Endothelial cell of umbilical vein (primary cell): Measurements from ENCODE around the gene TSFM. TPM values are rescaled to one million over a fixed set of nuclear protein-coding genes. Genes with fewer than 3 reads are reported as not detected.
A peak's percentile ranks its signal among the peaks of the same experiment; 100 is the strongest.

Experiments
- BruUV-seq: library from RNA; stranded (reverse); fragments of 400-500 nt; replicated peaks from 2 replicates; lab custom pipeline; 2021; lab: Mats Ljungman, UMichigan
- CTCF ChIA-PET: fragments of 300-600, 350-600 bp; sonication (Branson Sonifier 250); formaldehyde crosslinking; loops from one replicate; lab custom pipeline; 2021; ENCODE audit warnings: antibody characterized with exemption, inconsistent platforms; lab: Charles Lee
- POLR2A ChIA-PET: fragments of 300-600, 350-600 bp; sonication (Branson Sonifier 250); formaldehyde crosslinking; loops from one replicate; lab custom pipeline; 2021; ENCODE audit warnings: antibody characterized with exemption, inconsistent platforms; lab: Charles Lee
- DNase-seq: peaks from one replicate; pipeline ENCODE4 v3.0.0-alpha.2; 2011; ENCODE audit warnings: low read depth, low spot score
- FAIRE-seq: peaks from 2 replicates; lab custom pipeline; 2011; peaks lifted over from hg19 to GRCh38; lab: Jason Lieb, UNC
- H2AFZ ChIP-seq: 2 replicates; pipeline ENCODE4 v1.6.0; 2012; ENCODE audit warnings: low read depth, low read length, control low read depth, inconsistent platforms
- H3K27ac ChIP-seq: 2 replicates; pipeline ENCODE4 v1.5.1; 2011; ENCODE audit warnings: low read depth, mild to moderate bottlenecking, control low read depth, low read length, moderate library complexity; ENCODE audit not compliant: insufficient read depth
- H3K27me3 ChIP-seq, 2 experiments: 2 replicates each; pipeline versions ENCODE4 v1.6.0 to v1.6.1; 2011; ENCODE audit warnings: low read length in 2 of 2, mixed read lengths in 1 of 2; ENCODE audit not compliant: control insufficient read depth in 2 of 2, insufficient read depth in 2 of 2
- H3K36me3 ChIP-seq, 2 experiments: 2 replicates in 1 of 2; 3 replicates in 1 of 2; pipeline ENCODE4 v1.5.1; 2011; ENCODE audit warnings: low read length in 2 of 2, mild to moderate bottlenecking in 1 of 2, moderate library complexity in 1 of 2; ENCODE audit not compliant: control insufficient read depth in 2 of 2, insufficient read depth in 2 of 2; ENCODE audit errors: extremely low read depth in 1 of 2
- H3K4me1 ChIP-seq: 3 replicates; pipeline ENCODE4 v1.5.1; 2011; ENCODE audit warnings: mild to moderate bottlenecking, low read length; ENCODE audit not compliant: control insufficient read depth, insufficient read depth; ENCODE audit errors: extremely low read depth
- H3K4me2 ChIP-seq: 2 replicates; pipeline ENCODE4 v1.6.1; 2011; ENCODE audit warnings: low read length, control low read depth, mixed read lengths; ENCODE audit not compliant: insufficient read depth
- H3K4me3 ChIP-seq, 3 experiments: fragments of 200-600 bp in 1 of 3; sonication (generic), shearing (Covaris generic) in 1 of 3; replicated peaks in 1 of 3; 2 replicates each; pipeline ENCODE4 v1.5.1; 2011 to 2016; ENCODE audit warnings: control low read depth in 3 of 3, low read length in 3 of 3, mild to moderate bottlenecking in 2 of 3, inconsistent platforms in 1 of 3, low read depth in 1 of 3, moderate library complexity in 1 of 3; ENCODE audit not compliant: insufficient read depth in 1 of 3
- H3K79me2 ChIP-seq: 2 replicates; pipeline ENCODE4 v1.6.0; 2012; ENCODE audit warnings: low read length, inconsistent platforms; ENCODE audit not compliant: control insufficient read depth, insufficient read depth
- H3K9ac ChIP-seq: replicated peaks from 2 replicates; pipeline ENCODE3; 2011; ENCODE audit warnings: low read length, control low read depth; ENCODE audit not compliant: insufficient read depth; ENCODE audit errors: extremely low read depth
- H3K9me1 ChIP-seq: replicated peaks from 3 replicates; pipeline ENCODE4 v1.6.0; 2011; ENCODE audit warnings: mild to moderate bottlenecking, low read length; ENCODE audit not compliant: control insufficient read depth, insufficient read depth; ENCODE audit errors: extremely low read depth
- H3K9me3 ChIP-seq: replicated peaks from 2 replicates; pipeline ENCODE4 v1.5.1; 2012; ENCODE audit warnings: low read length, inconsistent platforms; ENCODE audit not compliant: control insufficient read depth, insufficient read depth
- H4K20me1 ChIP-seq: replicated peaks from 2 replicates; pipeline ENCODE3; 2011; ENCODE audit warnings: mild to moderate bottlenecking, low read length; ENCODE audit not compliant: control insufficient read depth, insufficient read depth; ENCODE audit errors: extremely low read depth
- CTCF ChIP-seq, 2 donors: IDR thresholded peaks; 1 replicate in 1 of 2; 2 replicates in 1 of 2; pipeline ENCODE4 v1.5.1; 2011; ENCODE audit warnings: low read length in 2 of 2, mild to moderate bottlenecking in 2 of 2, moderate library complexity in 2 of 2, control low read depth in 1 of 2, inconsistent platforms in 1 of 2, low read depth in 1 of 2; ENCODE audit not compliant: insufficient read depth in 1 of 2; ENCODE audit errors: extremely low read depth in 1 of 2
- EZH2 ChIP-seq: IDR thresholded peaks from 2 replicates; pipeline ENCODE4 v1.6.1; 2012; ENCODE audit warnings: borderline replicate concordance, low read depth, mild to moderate bottlenecking, moderate library complexity, low read length, inconsistent platforms; ENCODE audit not compliant: severe bottlenecking
- GATA2 ChIP-seq: IDR thresholded peaks from 2 replicates; pipeline ENCODE4 v1.7.0; 2011; ENCODE audit warnings: low read depth, mild to moderate bottlenecking, moderate library complexity, mixed read lengths, low read length; ENCODE audit not compliant: insufficient read length, insufficient read depth
- JUN ChIP-seq: IDR thresholded peaks from 2 replicates; pipeline ENCODE4 v1.6.1; 2011; ENCODE audit warnings: borderline replicate concordance, low read depth; ENCODE audit not compliant: insufficient read length, insufficient read depth
- MYC ChIP-seq: IDR thresholded peaks from one replicate; pipeline ENCODE4 v1.6.1; 2011; ENCODE audit warnings: mild to moderate bottlenecking, low read depth, low read length
- POLR2AphosphoS5 ChIP-seq: IDR thresholded peaks from 2 replicates; pipeline ENCODE4 v1.6.1; 2012; ENCODE audit warnings: low read depth, mild to moderate bottlenecking, control low read depth, low read length, moderate library complexity; ENCODE audit not compliant: insufficient read depth
- dilution Hi-C: fragments of 300-500 bp; cut with MboI; formaldehyde crosslinking; loops from one replicate; pipeline ENCODE4 v1.15.0; 2019; ENCODE audit warnings: low sequenced_read_pairs; ENCODE audit not compliant: extremely low pct_ligation_motif_present
- intact Hi-C: fragments of 100-400 bp; cut with micrococcal nuclease; formaldehyde crosslinking; loops from one replicate; pipeline ENCODE4 v1.10.0; 2022
- polyA plus RNA-seq, 4 experiments: library from polyadenylated mRNA; depleted of rRNA in 3 of 4; stranded (reverse) in 3 of 4; unstranded in 1 of 4; fragments of >200 nt; gene quantifications; 2 replicates each; pipeline versions ENCODE4 v1.2.1 to v1.2.3, GENCODE V29; 2011 to 2012; ENCODE audit warnings: missing spikeins in 1 of 4
- total RNA-seq: library from RNA; stranded (reverse); gene quantifications from 2 replicates; pipeline ENCODE4 v1.2.3, GENCODE V29; 2021

Gene TSFM
- total and polyA plus RNA-seq, 2 donors (not counting 3 experiments of a cell fraction or from before 2014, with no cell fraction given), result 16.5 to 41.8 TPM

- ChIA-PET CTCF (interaction anchor here (1.2 to 2.6 kb wide), 9 partner anchors 10 to 149 kb away, joined by 3 to 48 read pairs (median 8); partner anchors contain the start of genes CYP27B1, EEF1AKMT3, METTL1 and TSFM), POLR2A (interaction anchor here (0.6 kb wide), 1 partner anchor 30 kb away, joined by 3 read pairs; no protein-coding TSS in a partner anchor)
- no peak for DNase-seq
Observed at GRCh38 chr12:57755454-57756372, 26.9 kb upstream of the TSFM start.

DNA sequence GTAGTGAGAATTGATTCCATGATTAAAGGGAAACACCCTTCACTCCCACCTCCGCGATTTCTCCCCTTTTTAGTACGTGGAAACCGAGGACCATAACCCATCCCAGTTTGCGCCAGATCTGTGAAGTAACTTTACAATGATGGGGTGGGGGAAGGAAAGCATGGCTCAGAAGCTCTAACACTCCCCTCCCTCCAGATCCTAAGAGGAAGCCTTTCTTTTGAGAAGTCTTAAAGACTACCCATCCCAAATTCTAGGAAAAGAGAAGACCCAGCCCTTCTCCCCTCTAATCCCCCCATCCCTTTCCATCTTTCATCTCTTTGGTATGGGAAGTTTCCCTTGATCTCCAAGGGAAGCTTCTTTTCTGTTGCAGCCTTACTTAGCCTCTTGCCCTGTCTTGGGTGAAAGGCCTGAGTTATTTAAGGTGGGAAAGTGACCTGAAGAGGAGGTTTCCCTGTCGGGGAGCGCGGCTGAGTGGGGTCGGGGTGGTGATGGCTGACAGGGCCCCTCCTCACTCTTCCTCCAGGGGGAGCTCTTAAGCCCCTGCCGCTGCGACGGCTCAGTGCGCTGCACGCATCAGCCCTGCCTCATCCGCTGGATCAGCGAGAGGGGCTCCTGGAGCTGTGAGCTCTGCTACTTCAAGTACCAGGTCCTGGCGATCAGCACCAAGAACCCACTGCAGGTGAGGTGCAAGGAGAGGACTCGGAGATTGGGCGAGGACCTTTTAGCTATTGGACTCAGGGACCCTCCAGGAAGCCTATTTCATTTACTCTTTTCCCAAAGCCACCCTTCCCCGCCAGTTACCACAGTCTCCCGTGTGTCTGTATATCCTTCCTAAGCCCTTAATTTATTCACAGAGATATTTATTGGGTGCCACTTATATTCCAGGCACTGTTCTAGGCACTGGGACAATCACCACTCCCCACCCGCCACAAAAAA, 25.9 kb upstream of the TSFM start:
- no peaks in the 10 kb centered on the region for H3K9me3 ChIP-seq
- no peaks in the 10 kb centered on the region for H3K9me1 ChIP-seq
- H3K27me3 ChIP-seq, result peaks cover 30 to 33% of the 10 kb centered on the region in 2 experiments
- dilution Hi-C loops, result no loop called here
- H3K4me2 ChIP-seq, result peak overlapping the region; percentile 7
- peaks cover 3% of the 10 kb centered on the region for H3K79me2 ChIP-seq
- no peak overlapping the region for H3K4me3 ChIP-seq
- H3K27ac ChIP-seq, result no peak overlapping the region
- TF ChIP-seq POLR2AphosphoS5 (no peak), EZH2 (peak; percentile 47), GATA2 (no peak), JUN (no peak), CTCF (IDR thresholded peaks at IDR 0.05; ENCODE audit: extremely low read depth in 1 of 2, insufficient read depth in 1 of 2, low read depth in 1 of 2, low read length in 2 of 2) (peak; percentile 70 to 84)
- ChIA-PET POLR2A (no interaction called here), CTCF (interaction anchor here (0.5 to 2.6 kb wide), 22 partner anchors 9 to 185 kb away, joined by 3 to 48 read pairs (median 4); partner anchors contain the start of genes ATP23, CYP27B1, EEF1AKMT3 and METTL1)
- no TSS peak for BruUV-seq
- H3K4me1 ChIP-seq, result peaks cover 8% of the 10 kb centered on the region
- FAIRE-seq (peak; percentile 43), DNase-seq (no peak)
- H3K36me3 ChIP-seq, result no peaks in the 10 kb centered on the region
- H2AFZ ChIP-seq, result no peak overlapping the region
- intact Hi-C loops, result loop anchor here (1.0 kb wide), 1 partner anchor 149 kb away; no protein-coding TSS in a partner anchor
- H3K9ac ChIP-seq, result no peak overlapping the region
- H4K20me1 ChIP-seq, result no peaks in the 10 kb centered on the region

More at GRCh38 chr12:57755454-57756372, 26.9 kb upstream of the TSFM start:
- Histone ChIP-seq H3K4me3 (peak overlapping the region in 1 of 3 experiments; percentile 57), H3K27ac (no peak overlapping the region), H3K4me2 (peak overlapping the region; percentile 7), H2AFZ (no peak overlapping the region), H3K4me1 (peaks cover 16% of the 10 kb centered on the region), H3K79me2 (peaks cover 12% of the 10 kb centered on the region), H3K9me3 (no peaks in the 10 kb centered on the region), H3K9me1 (no peaks in the 10 kb centered on the region), H4K20me1 (no peaks in the 10 kb centered on the region), H3K9ac (no peak overlapping the region), H3K27me3 (peaks cover 25 to 33% of the 10 kb centered on the region in 2 experiments), H3K36me3 (peaks cover 0 to 2% of the 10 kb centered on the region in 2 experiments)
- intact Hi-C loops (loop anchor here (1.0 kb wide), 1 partner anchor 150 kb away; no protein-coding TSS in a partner anchor), dilution Hi-C loops (no loop called here)
- no peak for FAIRE-seq
- TF ChIP-seq MYC, result no peak
- TF ChIP-seq EZH2, result peak; percentile 82
- no TSS peak for BruUV-seq
